Measurements from ENCODE around the gene DGKA.

DNA sequence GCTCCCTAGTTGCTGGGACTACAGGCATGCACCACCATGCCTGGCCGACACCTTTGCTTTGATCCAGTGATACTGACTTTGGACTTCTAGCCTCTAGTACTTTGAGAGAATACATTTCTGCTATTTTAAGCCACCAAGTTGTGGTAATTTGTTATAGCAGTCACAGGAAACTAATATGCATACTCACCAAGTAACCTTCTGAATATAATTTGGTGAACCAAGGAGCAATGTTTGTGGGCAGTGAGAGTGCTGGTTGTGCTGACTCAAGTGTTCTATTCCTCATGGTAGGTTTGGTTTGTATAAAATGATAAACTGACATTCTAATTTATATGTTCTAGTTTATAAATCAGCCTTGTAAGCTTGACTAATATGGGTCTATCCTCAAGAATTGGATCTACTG is 45.8 kb upstream of the DGKA start:
- TF ChIP-seq, protein P1, sequence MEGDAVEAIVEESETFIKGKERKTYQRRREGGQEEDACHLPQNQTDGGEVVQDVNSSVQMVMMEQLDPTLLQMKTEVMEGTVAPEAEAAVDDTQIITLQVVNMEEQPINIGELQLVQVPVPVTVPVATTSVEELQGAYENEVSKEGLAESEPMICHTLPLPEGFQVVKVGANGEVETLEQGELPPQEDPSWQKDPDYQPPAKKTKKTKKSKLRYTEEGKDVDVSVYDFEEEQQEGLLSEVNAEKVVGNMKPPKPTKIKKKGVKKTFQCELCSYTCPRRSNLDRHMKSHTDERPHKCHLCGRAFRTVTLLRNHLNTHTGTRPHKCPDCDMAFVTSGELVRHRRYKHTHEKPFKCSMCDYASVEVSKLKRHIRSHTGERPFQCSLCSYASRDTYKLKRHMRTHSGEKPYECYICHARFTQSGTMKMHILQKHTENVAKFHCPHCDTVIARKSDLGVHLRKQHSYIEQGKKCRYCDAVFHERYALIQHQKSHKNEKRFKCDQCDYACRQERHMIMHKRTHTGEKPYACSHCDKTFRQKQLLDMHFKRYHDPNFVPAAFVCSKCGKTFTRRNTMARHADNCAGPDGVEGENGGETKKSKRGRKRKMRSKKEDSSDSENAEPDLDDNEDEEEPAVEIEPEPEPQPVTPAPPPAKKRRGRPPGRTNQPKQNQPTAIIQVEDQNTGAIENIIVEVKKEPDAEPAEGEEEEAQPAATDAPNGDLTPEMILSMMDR (IDR thresholded peaks at IDR 0.05) = no peak
- no peak for TF ChIP-seq POLR2AphosphoS5 (IDR thresholded peaks at IDR 0.05; ENCODE audit: insufficient read depth in 1 of 2, low read depth in 1 of 2)
